ENCODE data around the gene TASP1. TPM values are rescaled to one million over a fixed set of nuclear protein-coding genes. Genes with fewer than 3 reads are reported as not detected.

TASP1 gene
- total RNA-seq, 1 experiment from 2014 or later: 27.4 TPM

DNA sequence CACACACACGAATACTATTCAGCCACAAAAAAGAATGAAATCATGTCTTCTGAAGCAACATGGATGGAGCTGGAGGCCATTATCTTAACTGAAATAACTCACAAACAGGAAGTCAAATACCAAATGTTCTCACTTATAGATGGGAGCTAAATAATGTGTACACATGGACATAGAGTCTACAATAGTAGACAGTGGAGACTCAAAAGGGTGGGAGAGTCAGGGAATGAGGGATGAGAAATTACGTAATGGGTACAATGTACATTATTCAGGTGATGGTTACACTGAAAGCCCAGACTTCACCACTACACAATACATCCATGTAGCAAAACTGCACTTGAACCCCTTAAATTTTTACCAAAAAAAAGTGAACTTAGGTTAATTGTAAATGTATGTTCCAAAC, 160.4 kb downstream of the TASP1 start:
- Mint-ChIP-seq H3K4me1 (ENCODE audit: low read depth, unreplicated experiment) (no peaks in the 10 kb centered on the region), H3K27me3 (ENCODE audit: insufficient read depth, unreplicated experiment) (no peaks in the 10 kb centered on the region), H3K9me3 (ENCODE audit: unreplicated experiment) (peaks cover 15% of the 10 kb centered on the region), H3K36me3 (ENCODE audit: insufficient read depth, unreplicated experiment) (peaks cover 24% of the 10 kb centered on the region), H3K27ac (ENCODE audit: unreplicated experiment) (no peak overlapping the region), H3K4me3 (ENCODE audit: unreplicated experiment) (no peak overlapping the region)
- no peaks in the 10 kb centered on the region; the same call in 1 of the 2 replicates for H3K36me3 ChIP-seq (ENCODE audit: control insufficient read depth, insufficient read depth, low read length)
- ChIA-PET POLR2A (no interaction called here), CTCF (no interaction called here)
- TF ChIP-seq, protein P1, sequence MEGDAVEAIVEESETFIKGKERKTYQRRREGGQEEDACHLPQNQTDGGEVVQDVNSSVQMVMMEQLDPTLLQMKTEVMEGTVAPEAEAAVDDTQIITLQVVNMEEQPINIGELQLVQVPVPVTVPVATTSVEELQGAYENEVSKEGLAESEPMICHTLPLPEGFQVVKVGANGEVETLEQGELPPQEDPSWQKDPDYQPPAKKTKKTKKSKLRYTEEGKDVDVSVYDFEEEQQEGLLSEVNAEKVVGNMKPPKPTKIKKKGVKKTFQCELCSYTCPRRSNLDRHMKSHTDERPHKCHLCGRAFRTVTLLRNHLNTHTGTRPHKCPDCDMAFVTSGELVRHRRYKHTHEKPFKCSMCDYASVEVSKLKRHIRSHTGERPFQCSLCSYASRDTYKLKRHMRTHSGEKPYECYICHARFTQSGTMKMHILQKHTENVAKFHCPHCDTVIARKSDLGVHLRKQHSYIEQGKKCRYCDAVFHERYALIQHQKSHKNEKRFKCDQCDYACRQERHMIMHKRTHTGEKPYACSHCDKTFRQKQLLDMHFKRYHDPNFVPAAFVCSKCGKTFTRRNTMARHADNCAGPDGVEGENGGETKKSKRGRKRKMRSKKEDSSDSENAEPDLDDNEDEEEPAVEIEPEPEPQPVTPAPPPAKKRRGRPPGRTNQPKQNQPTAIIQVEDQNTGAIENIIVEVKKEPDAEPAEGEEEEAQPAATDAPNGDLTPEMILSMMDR (IDR thresholded peaks at IDR 0.05; ENCODE audit: insufficient read depth in 1 of 2, low read depth in 1 of 2, low read length in 1 of 2, severe bottlenecking in 1 of 2, unreplicated experiment in 1 of 2): no peak
- H3K4me3 ChIP-seq (ENCODE audit: low read depth, low read length): no peak overlapping the region
- no peaks in the 10 kb centered on the region for H3K4me1 ChIP-seq
- intact Hi-C loops (cut with micrococcal nuclease; ENCODE audit: unreplicated experiment): no loop called here
- H3K27me3 ChIP-seq (replicated peaks; ENCODE audit: control insufficient read depth, insufficient read depth, low read length): no peaks in the 10 kb centered on the region
- BruUV-seq (replicated peaks): no TSS peak
- no peak for DNase-seq
- H3K9me3 ChIP-seq: no peaks in the 10 kb centered on the region

DNA sequence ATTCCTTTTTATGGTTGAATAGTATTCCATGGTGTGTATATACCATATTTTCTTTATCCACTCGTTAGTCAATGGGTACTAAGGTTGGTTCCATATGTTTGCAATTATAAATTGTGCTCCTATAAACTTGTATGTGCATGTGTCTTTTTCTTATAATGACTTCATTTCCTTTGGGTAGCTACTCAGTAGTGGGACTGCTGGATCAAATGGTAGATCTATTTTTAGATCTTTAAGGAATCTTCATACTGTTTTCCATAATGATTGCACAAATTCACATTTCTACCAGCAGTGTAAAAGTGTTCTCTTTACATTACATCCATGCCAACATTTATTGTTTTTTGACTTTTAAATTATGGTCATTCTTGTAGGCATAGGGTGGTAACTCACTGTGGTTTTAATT, 164.3 kb downstream of the TASP1 start:
- no peak overlapping the region for H3K27ac Mint-ChIP-seq (ENCODE audit: unreplicated experiment)

DNA sequence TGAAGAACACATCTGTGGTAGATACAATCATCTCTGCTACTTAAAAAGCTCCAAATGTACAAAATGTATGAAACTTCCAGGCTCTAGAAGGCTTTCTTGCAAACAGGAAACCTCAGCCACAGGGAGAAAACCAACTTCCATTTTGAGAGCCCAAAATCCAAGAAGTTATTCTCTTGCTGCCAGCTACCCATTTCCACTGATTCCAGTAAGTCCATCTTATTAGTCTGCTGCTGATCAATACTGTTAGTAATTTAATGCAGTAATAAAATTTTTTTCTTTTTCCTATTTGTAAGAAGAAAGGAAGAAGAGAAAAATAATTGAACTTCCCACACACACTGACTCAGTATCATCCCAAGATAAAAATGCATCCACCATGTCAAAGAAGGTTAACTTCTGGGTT, 169.5 kb downstream of the TASP1 start:
- DNase-seq: no peak
- no peaks in the 10 kb centered on the region for H3K36me3 Mint-ChIP-seq (ENCODE audit: insufficient read depth, unreplicated experiment)
- H3K9me3 Mint-ChIP-seq (ENCODE audit: unreplicated experiment): peaks cover 26% of the 10 kb centered on the region
- intact Hi-C loops (cut with micrococcal nuclease; ENCODE audit: unreplicated experiment): no loop called here
- no peaks in the 10 kb centered on the region for H3K4me1 Mint-ChIP-seq (ENCODE audit: low read depth, unreplicated experiment)
- H3K27ac Mint-ChIP-seq (ENCODE audit: unreplicated experiment): no peak overlapping the region
- H3K27me3 ChIP-seq (replicated peaks; ENCODE audit: control insufficient read depth, insufficient read depth, low read length): no peaks in the 10 kb centered on the region
- H3K4me3 ChIP-seq (ENCODE audit: low read depth, low read length): no peak overlapping the region
- BruUV-seq (replicated peaks): no TSS peak
- H3K27me3 Mint-ChIP-seq (ENCODE audit: insufficient read depth, unreplicated experiment): no peaks in the 10 kb centered on the region
- CTCF ChIA-PET: no interaction called here
- no peaks in the 10 kb centered on the region for H3K4me1 ChIP-seq
- no peaks in the 10 kb centered on the region for H3K36me3 ChIP-seq (ENCODE audit: control insufficient read depth, insufficient read depth, low read length)
- POLR2A ChIA-PET: no interaction called here
- no peaks in the 10 kb centered on the region for H3K9me3 ChIP-seq
- H3K4me3 Mint-ChIP-seq (ENCODE audit: unreplicated experiment): no peak overlapping the region
- TF ChIP-seq, protein P1 (IDR thresholded peaks at IDR 0.05; ENCODE audit: insufficient read depth in 1 of 2, low read depth in 1 of 2, low read length in 1 of 2, severe bottlenecking in 1 of 2, unreplicated experiment in 1 of 2): no peak

More for the DNA sequence above, 164.3 kb downstream of the TASP1 start:
- no peaks in the 10 kb centered on the region for H3K4me1 ChIP-seq
- H3K4me3 Mint-ChIP-seq (ENCODE audit: unreplicated experiment): no peak overlapping the region
- no peaks in the 10 kb centered on the region for H3K36me3 Mint-ChIP-seq (ENCODE audit: insufficient read depth, unreplicated experiment)
- BruUV-seq (replicated peaks): no TSS peak
- ChIA-PET CTCF (no interaction called here), POLR2A (no interaction called here)
- H3K4me1 Mint-ChIP-seq (ENCODE audit: low read depth, unreplicated experiment): no peaks in the 10 kb centered on the region
- H3K27me3 ChIP-seq (replicated peaks; ENCODE audit: control insufficient read depth, insufficient read depth, low read length): no peaks in the 10 kb centered on the region
- H3K9me3 ChIP-seq: no peaks in the 10 kb centered on the region
- TF ChIP-seq, protein P1 (IDR thresholded peaks at IDR 0.05; ENCODE audit: insufficient read depth in 1 of 2, low read depth in 1 of 2, low read length in 1 of 2, severe bottlenecking in 1 of 2, unreplicated experiment in 1 of 2): no peak
- no peaks in the 10 kb centered on the region for H3K36me3 ChIP-seq (ENCODE audit: control insufficient read depth, insufficient read depth, low read length)
- no peak for DNase-seq
- intact Hi-C loops (cut with micrococcal nuclease; ENCODE audit: unreplicated experiment): no loop called here
- peaks cover 26% of the 10 kb centered on the region for H3K9me3 Mint-ChIP-seq (ENCODE audit: unreplicated experiment)
- H3K4me3 ChIP-seq (ENCODE audit: low read depth, low read length): no peak overlapping the region
- no peaks in the 10 kb centered on the region for H3K27me3 Mint-ChIP-seq (ENCODE audit: insufficient read depth, unreplicated experiment)

All from Caco-2 (cell line).